ENCODE data around the gene LRRC8E.

DNA sequence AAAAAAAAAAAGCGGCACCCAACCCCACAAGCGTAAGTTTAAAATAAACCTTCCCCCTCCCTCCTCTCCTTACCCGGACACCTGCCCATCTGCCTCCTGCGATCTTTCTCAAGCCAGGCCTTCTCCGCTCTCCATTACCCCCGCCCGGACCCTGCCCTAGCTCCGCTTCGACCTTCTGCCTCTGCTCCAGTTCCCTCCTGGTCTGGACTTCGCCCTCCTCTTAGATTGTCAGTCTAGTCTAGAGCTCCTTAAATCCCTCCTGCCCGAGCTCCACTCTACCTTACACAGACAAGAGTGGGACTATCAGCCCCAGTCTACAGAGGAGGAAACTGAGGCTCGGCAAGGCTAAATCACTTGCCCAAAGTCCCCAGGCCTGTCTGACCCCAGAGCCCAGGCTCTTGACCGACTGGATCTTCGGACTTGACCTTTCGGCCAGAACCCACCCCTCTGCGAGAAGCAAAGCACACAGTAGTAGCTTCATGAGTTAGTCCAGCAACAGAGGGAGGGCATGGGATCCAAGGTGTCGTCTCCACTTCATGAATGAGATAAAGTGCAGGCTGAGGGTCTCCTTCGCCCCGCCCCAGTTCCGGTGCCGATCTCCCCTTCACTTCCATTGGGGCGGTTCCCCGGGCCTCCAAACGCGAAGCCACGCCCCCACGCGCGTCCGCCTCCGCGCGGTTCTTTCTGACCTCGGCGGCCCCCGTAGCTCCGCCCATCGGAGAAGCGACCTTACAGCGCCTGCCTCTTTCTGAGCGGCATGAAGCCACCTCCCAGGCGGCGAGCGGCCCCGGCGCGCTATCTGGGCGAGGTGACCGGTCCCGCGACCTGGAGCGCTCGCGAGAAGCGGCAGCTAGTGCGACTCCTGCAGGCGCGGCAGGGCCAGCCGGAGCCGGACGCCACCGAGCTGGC, 31.6 kb downstream of the LRRC8E start, which contains the start of gene SNAPC2:
- TF ChIP-seq, protein P1, sequence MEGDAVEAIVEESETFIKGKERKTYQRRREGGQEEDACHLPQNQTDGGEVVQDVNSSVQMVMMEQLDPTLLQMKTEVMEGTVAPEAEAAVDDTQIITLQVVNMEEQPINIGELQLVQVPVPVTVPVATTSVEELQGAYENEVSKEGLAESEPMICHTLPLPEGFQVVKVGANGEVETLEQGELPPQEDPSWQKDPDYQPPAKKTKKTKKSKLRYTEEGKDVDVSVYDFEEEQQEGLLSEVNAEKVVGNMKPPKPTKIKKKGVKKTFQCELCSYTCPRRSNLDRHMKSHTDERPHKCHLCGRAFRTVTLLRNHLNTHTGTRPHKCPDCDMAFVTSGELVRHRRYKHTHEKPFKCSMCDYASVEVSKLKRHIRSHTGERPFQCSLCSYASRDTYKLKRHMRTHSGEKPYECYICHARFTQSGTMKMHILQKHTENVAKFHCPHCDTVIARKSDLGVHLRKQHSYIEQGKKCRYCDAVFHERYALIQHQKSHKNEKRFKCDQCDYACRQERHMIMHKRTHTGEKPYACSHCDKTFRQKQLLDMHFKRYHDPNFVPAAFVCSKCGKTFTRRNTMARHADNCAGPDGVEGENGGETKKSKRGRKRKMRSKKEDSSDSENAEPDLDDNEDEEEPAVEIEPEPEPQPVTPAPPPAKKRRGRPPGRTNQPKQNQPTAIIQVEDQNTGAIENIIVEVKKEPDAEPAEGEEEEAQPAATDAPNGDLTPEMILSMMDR (IDR thresholded peaks at IDR 0.05) = no peak
- TF ChIP-seq POLR2A (IDR thresholded peaks at IDR 0.05) = no peak
